GM18520 (cell line): Measurements from ENCODE around the gene ZNF823.
A peak's percentile ranks its signal among the peaks of the same experiment; 100 is the strongest.
"Not testable (repeated sequence)": the region's sequence is repeated elsewhere in the genome, so short reads cannot be mapped to it uniquely, and the experiment has no call there.

Experiments
- ATAC-seq: cut with Tn5 transposase; IDR thresholded peaks from one replicate; pipeline ENCODE4 v1.9.1; 2021; ENCODE audit not compliant: unreplicated experiment

ZNF823 gene

DNA sequence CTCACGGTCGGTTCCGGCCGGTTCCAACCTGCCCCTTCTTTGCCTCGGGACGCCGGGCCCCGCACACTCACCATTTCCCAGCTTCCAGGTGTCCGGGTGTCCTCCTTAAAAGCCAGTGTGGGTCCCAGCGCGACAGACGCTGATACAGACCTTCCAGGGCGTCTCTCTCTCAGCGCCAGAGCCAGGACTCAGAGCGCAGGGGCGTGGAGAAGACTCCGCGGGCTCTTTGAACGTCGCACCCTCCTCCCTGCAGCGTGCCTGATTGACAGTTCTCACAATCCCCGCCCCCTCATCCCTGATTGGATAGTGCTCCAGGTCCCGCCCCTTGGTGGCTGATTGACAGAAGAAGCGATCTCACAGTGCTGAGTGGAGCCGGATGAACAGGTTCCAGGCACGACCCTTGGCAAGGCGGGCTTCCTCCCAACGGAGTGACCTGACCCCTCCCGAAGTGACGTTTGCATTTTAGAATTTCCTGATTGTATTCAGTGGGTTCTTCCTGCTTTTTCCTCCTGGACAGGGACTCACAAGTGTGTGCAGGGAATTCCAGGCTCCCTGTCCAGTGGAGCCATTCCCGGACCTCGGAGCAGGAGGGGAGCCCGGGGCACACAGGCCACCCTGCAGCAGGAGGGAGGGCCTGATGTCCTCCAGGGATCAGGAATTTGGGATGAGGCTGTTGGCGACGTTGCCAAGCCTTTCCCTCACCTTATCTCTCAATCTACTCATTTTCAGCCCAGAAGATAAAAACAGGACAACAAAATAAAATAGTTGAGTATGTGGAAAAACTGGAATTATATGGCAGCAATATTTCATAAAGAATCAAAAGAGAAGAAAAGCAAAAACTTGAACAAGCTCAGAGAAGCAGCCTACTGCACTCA, at the start of gene ZNF823:
Gene ZNF823 (minus strand): TSS at position 201 of the 875 bp plus-strand sequence. CDS start 127 bp downstream, at position 74.
- ATAC-seq, result peak; percentile 81

DNA sequence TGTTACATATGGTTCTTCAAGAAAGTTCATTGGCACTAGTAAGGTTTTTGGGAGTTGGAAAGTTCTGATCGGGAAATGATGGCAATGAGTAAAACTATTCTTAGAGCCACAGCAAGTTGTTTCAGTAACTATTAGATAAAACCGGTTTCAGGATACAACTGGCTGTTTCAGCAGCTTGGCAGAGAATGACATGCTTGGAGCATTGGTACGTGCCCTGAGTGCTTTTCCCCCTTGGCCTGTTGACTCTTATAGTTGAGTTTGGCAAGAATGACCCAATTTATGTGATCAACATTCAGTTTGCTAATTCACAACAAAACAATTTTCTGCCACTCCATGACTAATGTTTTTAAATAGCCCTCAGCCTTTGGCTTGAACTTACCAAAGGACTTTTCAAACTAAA, 48.8 kb upstream of the ZNF823 start:
- no peak for ATAC-seq

GRCh38 chr19:11784356-11784755, 45.6 kb upstream of the ZNF823 start:
- ATAC-seq, result no peak

DNA sequence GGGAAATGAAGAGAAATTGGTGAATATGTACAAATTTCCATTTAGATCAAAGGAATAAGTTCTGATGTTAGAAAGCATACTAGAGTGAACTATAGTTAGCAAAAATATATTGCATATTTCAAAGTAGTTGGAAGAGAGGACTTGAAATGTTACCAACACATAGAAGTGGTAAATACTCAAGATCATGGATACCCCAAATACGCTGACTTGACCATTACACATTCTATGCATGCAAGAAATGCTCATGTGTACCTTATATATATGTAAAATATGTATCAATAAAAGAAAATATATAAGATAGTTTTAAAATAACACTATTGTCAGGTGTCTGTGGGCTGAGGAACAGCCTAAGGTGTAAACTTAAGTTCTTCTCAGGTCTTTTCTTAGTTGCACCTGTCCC, 45.0 kb upstream of the ZNF823 start:
- ATAC-seq, result no peak

GRCh38 chr19:11781295-11782057, 42.7 kb upstream of the ZNF823 start:
- ATAC-seq, result no peak

GRCh38 chr19:11780431-11781020, 41.8 kb upstream of the ZNF823 start:
- no peak for ATAC-seq

DNA sequence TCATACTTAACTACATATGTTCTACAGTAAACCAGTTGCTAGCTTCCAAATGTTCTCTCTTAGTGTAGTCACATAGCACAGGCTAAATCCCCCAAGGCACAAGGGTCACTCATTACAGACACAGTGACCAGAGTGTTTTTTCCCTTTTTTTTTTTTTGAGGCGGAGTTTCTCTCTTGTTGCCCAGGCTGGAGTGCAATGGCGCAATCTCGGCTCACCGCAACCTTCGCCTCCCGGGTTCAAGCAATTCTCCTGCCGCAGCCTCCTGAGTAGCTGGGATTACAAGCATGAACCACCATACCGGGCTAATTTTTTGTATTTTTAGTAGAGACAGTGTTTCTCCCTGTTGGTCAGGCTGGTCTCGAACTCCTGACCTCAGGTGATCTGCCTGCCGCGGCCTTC, 37.9 kb upstream of the ZNF823 start:
- ATAC-seq, result not testable (repeated sequence)

GRCh38 chr19:11771520-11771919, 32.8 kb upstream of the ZNF823 start:
- not testable (repeated sequence) for ATAC-seq

- no peak for ATAC-seq
These were observed 31.2 kb upstream of the ZNF823 start for GRCh38 chr19:11769995-11770394.

DNA sequence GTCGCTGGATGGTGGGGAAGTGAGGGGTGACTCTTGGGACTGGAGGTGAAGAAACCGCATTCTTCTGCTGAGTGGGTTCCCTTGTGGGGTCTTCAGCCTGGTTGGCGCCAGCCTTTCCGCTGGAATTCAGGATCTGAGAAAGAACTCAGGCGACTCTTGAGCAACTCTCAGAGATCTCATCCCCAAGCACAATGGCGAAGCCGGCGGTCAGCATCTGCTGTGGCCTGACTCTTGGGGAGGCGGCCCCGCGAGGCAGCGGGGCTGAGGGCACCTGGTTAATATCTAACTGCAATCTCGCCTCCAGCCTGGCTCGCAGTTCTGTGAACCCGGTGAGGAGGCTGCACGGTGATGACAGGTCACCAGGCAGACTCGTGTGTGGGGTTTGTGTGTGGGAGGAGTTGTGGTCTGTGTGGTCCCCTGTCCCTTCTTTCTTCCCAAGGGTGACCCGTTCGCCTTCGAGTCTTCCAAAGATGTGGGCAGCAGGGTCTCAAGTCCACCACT, 28.9 kb upstream of the ZNF823 start:
- ATAC-seq, result no peak

GRCh38 chr19:11766597-11767591, 28.1 kb upstream of the ZNF823 start, which contains the start of gene ZNF441:
ZNF441 (plus strand) TSS chr19:11767000; CDS start chr19:11767194, 194 bp downstream.
- peak; percentile 74 for ATAC-seq

- ATAC-seq, result no peak
These were observed 24.9 kb upstream of the ZNF823 start for GRCh38 chr19:11763611-11764010.

DNA sequence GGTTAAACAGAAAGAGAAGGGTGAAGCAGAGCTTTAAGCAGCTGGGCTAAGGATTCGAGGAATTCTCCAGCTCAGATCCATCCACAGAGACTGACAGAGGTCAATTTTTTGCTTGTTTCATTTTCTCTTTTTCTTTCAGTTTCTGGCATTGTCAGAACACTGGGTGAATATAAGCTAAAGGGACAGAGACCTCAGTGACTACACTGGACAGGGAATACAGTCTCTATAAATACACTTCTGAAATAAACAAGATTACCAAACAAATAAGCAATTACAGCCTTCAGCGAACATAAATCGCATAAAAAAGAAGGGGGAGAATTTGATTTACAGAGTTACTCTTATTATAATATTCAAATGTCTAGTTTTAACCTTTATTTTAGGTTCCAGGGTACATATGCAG, 24.4 kb upstream of the ZNF823 start:
- no peak for ATAC-seq

DNA sequence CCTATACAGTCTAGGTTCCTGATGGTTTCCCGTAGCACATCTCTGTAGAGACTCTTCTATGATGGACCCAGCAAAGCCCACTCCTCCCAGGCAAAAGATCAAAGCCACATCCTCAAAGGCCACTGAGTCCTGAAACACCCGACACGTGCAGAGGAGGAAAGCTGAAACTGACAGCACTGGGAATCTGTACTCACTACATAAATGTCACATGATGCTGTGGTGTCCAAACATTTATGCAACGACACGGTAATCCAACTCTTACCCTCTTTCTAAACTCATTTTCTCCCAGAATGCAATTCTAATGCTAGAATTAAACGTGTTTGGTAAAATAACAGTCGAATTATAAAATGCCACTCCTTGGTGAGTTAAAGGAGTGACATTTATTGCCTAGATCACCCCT, 21.1 kb upstream of the ZNF823 start:
- no peak for ATAC-seq

GRCh38 chr19:11756965-11757364, 18.2 kb upstream of the ZNF823 start:
- no peak for ATAC-seq

DNA sequence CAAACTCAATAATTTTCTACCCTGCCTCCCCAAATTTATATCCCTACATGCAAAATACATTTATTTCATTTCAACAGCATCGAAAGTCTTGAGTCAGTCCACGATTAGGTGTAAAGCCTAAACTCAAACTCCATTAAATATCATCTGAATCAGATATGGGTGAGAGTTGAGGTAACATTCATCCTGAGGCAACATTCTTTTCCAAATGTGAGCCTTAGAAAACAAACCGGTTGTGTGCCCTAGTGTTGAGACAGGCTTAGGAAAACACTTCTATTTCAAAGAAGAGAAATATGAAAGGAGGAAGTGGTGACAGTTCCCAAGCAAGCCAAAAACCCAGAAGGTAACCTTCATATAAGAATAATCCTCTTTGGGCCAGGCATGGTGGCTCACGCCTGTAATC, 15.9 kb upstream of the ZNF823 start:
- no peak for ATAC-seq

DNA sequence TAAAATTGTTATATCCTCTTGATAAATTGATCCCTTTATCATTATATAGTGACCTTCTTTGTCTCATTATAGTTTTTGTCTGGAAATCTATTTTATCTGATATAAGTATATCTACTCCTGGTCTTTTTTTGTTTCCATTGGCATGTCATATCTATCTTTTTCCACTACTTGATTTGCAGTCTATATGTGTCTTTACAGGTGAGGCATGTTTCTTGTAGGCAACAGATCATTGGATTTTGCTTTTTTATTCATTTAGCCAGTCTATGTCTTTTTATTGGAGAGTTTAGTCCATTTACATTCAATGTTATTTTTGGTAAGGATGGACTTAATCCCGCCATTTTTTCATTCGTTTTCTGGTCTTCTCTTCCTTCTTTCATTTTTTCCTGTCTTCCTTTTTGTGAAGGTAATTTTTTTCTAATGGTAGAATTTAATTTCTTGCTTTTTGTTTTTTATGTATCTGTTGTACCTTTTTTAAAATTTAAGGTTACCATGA, 13.5 kb upstream of the ZNF823 start:
- no peak for ATAC-seq

GRCh38 chr19:11749751-11750150, 11.0 kb upstream of the ZNF823 start:
- ATAC-seq, result no peak

GRCh38 chr19:11747277-11747676, 8.5 kb upstream of the ZNF823 start:
- ATAC-seq, result no peak

DNA sequence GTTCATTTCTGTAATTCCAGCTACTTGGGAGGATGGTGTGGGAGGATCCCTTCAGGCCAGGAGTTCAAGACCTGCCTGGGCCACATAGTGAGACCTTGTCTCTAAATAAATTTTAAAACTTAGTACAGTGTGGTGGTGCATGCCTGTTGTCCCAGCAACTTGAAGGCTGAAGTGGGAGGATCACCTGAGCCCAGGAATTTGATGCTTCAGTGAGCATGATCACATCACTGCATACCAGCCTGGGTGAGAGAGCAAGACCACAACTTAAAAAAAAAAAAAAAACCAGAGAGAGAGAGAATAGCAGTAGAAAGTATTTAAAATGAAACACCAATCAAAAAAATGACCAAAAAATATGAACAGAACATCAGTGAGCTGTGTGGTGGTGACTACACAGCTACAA, 7.1 kb upstream of the ZNF823 start:
- no peak for ATAC-seq
